Mesendoderm (in vitro differentiated cells): Measurements from ENCODE around the gene LIF.

ENCODE experiments used
- DNase-seq: peaks from one replicate; pipeline ENCODE4 v3.0.0; 2013
- H2AK5ac ChIP-seq: 2 replicates; pipeline ENCODE4 v1.6.1; 2013; ENCODE audit warnings: low read length, inconsistent platforms
- H2BK120ac ChIP-seq: 2 replicates; pipeline ENCODE4 v1.6.1; 2013; ENCODE audit warnings: low read depth, mild to moderate bottlenecking, low read length, moderate library complexity, mixed read lengths
- H2BK15ac ChIP-seq: replicated peaks from 2 replicates; pipeline ENCODE4 v1.6.1; 2013; ENCODE audit warnings: low read depth, mild to moderate bottlenecking, moderate library complexity
- H2BK5ac ChIP-seq: 2 replicates; pipeline ENCODE4 v1.6.1; 2013; ENCODE audit warnings: low read length, inconsistent platforms
- H3K18ac ChIP-seq: 2 replicates; pipeline ENCODE4 v1.6.1; 2013; ENCODE audit warnings: mild to moderate bottlenecking, low read length, mixed read lengths
- H3K23ac ChIP-seq: one replicate; pipeline ENCODE4 v1.6.1; 2013; ENCODE audit warnings: low read length
- H3K27ac ChIP-seq: 2 replicates; pipeline ENCODE4 v1.5.1; 2013; ENCODE audit warnings: low read depth, mild to moderate bottlenecking, inconsistent platforms, low read length, moderate library complexity
- H3K27me3 ChIP-seq: 2 replicates; pipeline ENCODE4 v1.6.1; 2013; ENCODE audit warnings: low read length, control low read depth, mild to moderate bottlenecking, inconsistent platforms; ENCODE audit not compliant: insufficient read depth, poor library complexity
- H3K36me3 ChIP-seq: 2 replicates; pipeline ENCODE4 v1.6.1; 2013; ENCODE audit warnings: low read length, inconsistent platforms; ENCODE audit not compliant: control insufficient read depth, insufficient read depth
- H3K4ac ChIP-seq: one replicate; pipeline ENCODE4 v1.6.1; 2013; ENCODE audit warnings: low read depth, mild to moderate bottlenecking, low read length, moderate library complexity
- H3K4me1 ChIP-seq: 2 replicates; pipeline ENCODE4 v1.6.1; 2013; ENCODE audit warnings: low read depth, low read length, inconsistent platforms; ENCODE audit not compliant: control insufficient read depth
- H3K4me2 ChIP-seq: 2 replicates; pipeline ENCODE4 v1.6.1; 2013; ENCODE audit warnings: low read length
- H3K4me3 ChIP-seq: 2 replicates; pipeline ENCODE4 v1.5.1; 2013; ENCODE audit warnings: mild to moderate bottlenecking, low read length
- H3K56ac ChIP-seq: one replicate; pipeline ENCODE4 v1.6.1; 2013; ENCODE audit warnings: low read length
- H3K79me1 ChIP-seq: 2 replicates; pipeline ENCODE4 v1.6.1; 2013; ENCODE audit warnings: low read length, inconsistent platforms
- H3K79me2 ChIP-seq: 2 replicates; pipeline ENCODE4 v1.6.1; 2013; ENCODE audit warnings: mild to moderate bottlenecking, low read length; ENCODE audit not compliant: control insufficient read depth, insufficient read depth
- H3K9ac ChIP-seq: 2 replicates; pipeline ENCODE4 v1.6.1; 2013; ENCODE audit warnings: low read length, inconsistent platforms
- H4K5ac ChIP-seq: one replicate; pipeline ENCODE4 v1.6.1; 2013; ENCODE audit warnings: low read length
- H4K8ac ChIP-seq: one replicate; pipeline ENCODE4 v1.6.1; 2013; ENCODE audit warnings: low read depth, mild to moderate bottlenecking, control low read depth, low read length, moderate library complexity
- WGBS: extraction: QIAGEN DNeasy Blood & Tissue Kit; methylation state at CpG from one replicate; pipeline ENCODE4 v1.1.7; 2013; ENCODE audit warnings: low lambda C conversion rate, missing lambda C conversion rate; ENCODE audit not compliant: insufficient coverage; ENCODE audit errors: extremely low coverage; 5-methylcytosine and 5-hydroxymethylcytosine counted together

The LIF gene

GRCh38 chr22:30280505-30280904, 33.9 kb upstream of the LIF start:
- no peaks in the 10 kb centered on the region for H3K36me3 ChIP-seq
- no peaks in the 10 kb centered on the region for H3K27me3 ChIP-seq
- no peaks in the 10 kb centered on the region for H3K4me1 ChIP-seq
- no peak overlapping the region for H3K4ac ChIP-seq
- H3K79me2 ChIP-seq: no peaks in the 10 kb centered on the region
- H3K9ac ChIP-seq: no peak overlapping the region
- H3K18ac ChIP-seq: no peak overlapping the region
- H3K56ac ChIP-seq: no peak overlapping the region
- no peak overlapping the region for H3K27ac ChIP-seq
- no peak overlapping the region for H3K4me3 ChIP-seq
- no peak overlapping the region for H2BK120ac ChIP-seq
- no peak overlapping the region for H2BK15ac ChIP-seq
- DNase-seq: no peak
- H3K4me2 ChIP-seq: no peak overlapping the region
- 100% methylated on average over 1 of the region's 8 CpGs for WGBS
- no peak overlapping the region for H4K8ac ChIP-seq
- H3K79me1 ChIP-seq: no peaks in the 10 kb centered on the region
- no peak overlapping the region for H4K5ac ChIP-seq
- no peak overlapping the region for H3K23ac ChIP-seq
- H2AK5ac ChIP-seq: no peak overlapping the region
- H2BK5ac ChIP-seq: no peak overlapping the region

- no peaks in the 10 kb centered on the region for H3K79me1 ChIP-seq
- H3K79me2 ChIP-seq: no peaks in the 10 kb centered on the region
- no peak overlapping the region for H3K4me3 ChIP-seq
- H4K8ac ChIP-seq: no peak overlapping the region
- no peak overlapping the region for H3K27ac ChIP-seq
- WGBS: no CpG with 5 or more reads among the region's 5 CpGs
- no peak overlapping the region for H2BK120ac ChIP-seq
- H3K23ac ChIP-seq: no peak overlapping the region
- no peaks in the 10 kb centered on the region for H3K4me1 ChIP-seq
- H3K27me3 ChIP-seq: no peaks in the 10 kb centered on the region
- H3K4ac ChIP-seq: no peak overlapping the region
- H2BK15ac ChIP-seq: no peak overlapping the region
- H2AK5ac ChIP-seq: no peak overlapping the region
- H2BK5ac ChIP-seq: no peak overlapping the region
- no peak overlapping the region for H3K56ac ChIP-seq
- no peak overlapping the region for H3K4me2 ChIP-seq
- DNase-seq: no peak
- H3K18ac ChIP-seq: no peak overlapping the region
- no peak overlapping the region for H4K5ac ChIP-seq
- H3K9ac ChIP-seq: no peak overlapping the region
- H3K36me3 ChIP-seq: no peaks in the 10 kb centered on the region
Observed at GRCh38 chr22:30279932-30280331, 33.4 kb upstream of the LIF start.

- H3K79me2 ChIP-seq: no peaks in the 10 kb centered on the region
- DNase-seq: no peak
- no peaks in the 10 kb centered on the region for H3K36me3 ChIP-seq
- H3K4me3 ChIP-seq: no peak overlapping the region
- H3K18ac ChIP-seq: no peak overlapping the region
- no peak overlapping the region for H3K4ac ChIP-seq
- H3K27me3 ChIP-seq: no peaks in the 10 kb centered on the region
- no peak overlapping the region for H3K23ac ChIP-seq
- no peak overlapping the region for H3K4me2 ChIP-seq
- no peak overlapping the region for H4K8ac ChIP-seq
- no peaks in the 10 kb centered on the region for H3K79me1 ChIP-seq
- no peak overlapping the region for H3K9ac ChIP-seq
- H3K4me1 ChIP-seq: no peaks in the 10 kb centered on the region
- WGBS: no CpG with 5 or more reads among the region's 16 CpGs
- H2BK15ac ChIP-seq: no peak overlapping the region
- H4K5ac ChIP-seq: no peak overlapping the region
- no peak overlapping the region for H3K27ac ChIP-seq
- H2BK120ac ChIP-seq: no peak overlapping the region
- no peak overlapping the region for H2AK5ac ChIP-seq
- H2BK5ac ChIP-seq: no peak overlapping the region
- no peak overlapping the region for H3K56ac ChIP-seq
Observed at GRCh38 chr22:30279046-30279788, 32.7 kb upstream of the LIF start.

- H4K5ac ChIP-seq: no peak overlapping the region
- no peak overlapping the region for H3K27ac ChIP-seq
- H2BK5ac ChIP-seq: no peak overlapping the region
- H3K4me3 ChIP-seq: no peak overlapping the region
- no CpG with 5 or more reads among the region's 14 CpGs for WGBS
- no peak for DNase-seq
- H3K4me1 ChIP-seq: no peaks in the 10 kb centered on the region
- no peak overlapping the region for H2BK120ac ChIP-seq
- H3K56ac ChIP-seq: peak overlapping the region; percentile 50
- H4K8ac ChIP-seq: no peak overlapping the region
- H3K36me3 ChIP-seq: no peaks in the 10 kb centered on the region
- no peak overlapping the region for H3K4me2 ChIP-seq
- no peak overlapping the region for H3K23ac ChIP-seq
- H3K9ac ChIP-seq: no peak overlapping the region
- no peak overlapping the region for H2AK5ac ChIP-seq
- no peak overlapping the region for H3K18ac ChIP-seq
- no peaks in the 10 kb centered on the region for H3K79me1 ChIP-seq
- H3K4ac ChIP-seq: no peak overlapping the region
- no peak overlapping the region for H2BK15ac ChIP-seq
- no peaks in the 10 kb centered on the region for H3K27me3 ChIP-seq
- no peaks in the 10 kb centered on the region for H3K79me2 ChIP-seq
Observed at GRCh38 chr22:30277547-30278344, 31.2 kb upstream of the LIF start.

GRCh38 chr22:30276039-30276438, 29.5 kb upstream of the LIF start:
- Histone ChIP-seq H2AK5ac (no peak overlapping the region), H3K4me2 (no peak overlapping the region), H3K9ac (no peak overlapping the region), H2BK120ac (no peak overlapping the region), H4K5ac (no peak overlapping the region), H3K56ac (no peak overlapping the region), H4K8ac (no peak overlapping the region), H2BK5ac (no peak overlapping the region), H3K4ac (no peak overlapping the region), H3K79me1 (no peaks in the 10 kb centered on the region), H3K79me2 (no peaks in the 10 kb centered on the region), H2BK15ac (no peak overlapping the region), H3K23ac (no peak overlapping the region), H3K4me3 (no peak overlapping the region), H3K27me3 (no peaks in the 10 kb centered on the region), H3K27ac (no peak overlapping the region), H3K18ac (no peak overlapping the region), H3K4me1 (no peaks in the 10 kb centered on the region), H3K36me3 (no peaks in the 10 kb centered on the region)
- no CpG with 5 or more reads among the region's 8 CpGs for WGBS
- no peak for DNase-seq
